GM12878 (cell line): ENCODE measurements around the gene IMP3.

Experiments
- JUNB ChIP-seq: IDR thresholded peaks from 2 replicates; pipeline ENCODE4 v1.6.1; 2016; ENCODE audit warnings: antibody characterized with exemption, mild to moderate bottlenecking
- POLR2A ChIP-seq: IDR thresholded peaks from 2 replicates; pipeline ENCODE4 v1.6.1; 2011; ENCODE audit warnings: low read depth, mild to moderate bottlenecking, low read length
- SMAD1 ChIP-seq: fragments of 450-650 bp; IDR thresholded peaks from 2 replicates; pipeline ENCODE4 v1.6.1; 2018; ENCODE audit warnings: mild to moderate bottlenecking, low read depth; ENCODE audit not compliant: partially characterized antibody
- SP1 ChIP-seq: IDR thresholded peaks from one replicate; pipeline ENCODE4 v1.6.1; 2011; ENCODE audit warnings: low read depth, low read length
- SUZ12 ChIP-seq: fragments of 200-600 bp; sonication (generic); IDR thresholded peaks from one replicate; pipeline ENCODE4 v1.6.1; 2018; ENCODE audit warnings: antibody characterized with exemption, mild to moderate bottlenecking; ENCODE audit not compliant: unreplicated experiment
- TCF3 ChIP-seq: IDR thresholded peaks from 2 replicates; pipeline ENCODE4 v1.6.1; 2012; ENCODE audit warnings: low read depth, mild to moderate bottlenecking, low read length, borderline replicate concordance; ENCODE audit not compliant: insufficient read depth
- YY1 ChIP-seq: IDR thresholded peaks from 2 replicates; pipeline ENCODE4 v1.6.1; 2011; ENCODE audit warnings: low read depth, mild to moderate bottlenecking, low read length
- TF ChIP-seq, protein P1 (sequence below): fragments of 150-350 bp; IDR thresholded peaks from 2 replicates; pipeline ENCODE4 v1.6.1; 2014; ENCODE audit warnings: mild to moderate bottlenecking, low read depth, low read length
- TF ChIP-seq, protein P2 (sequence below), 3 experiments: IDR thresholded peaks in 2 of 3; conservative IDR thresholded peaks in 1 of 3; 2 replicates each; pipeline ENCODE4 v1.5.1; 2011; ENCODE audit warnings: low read depth in 3 of 3, low read length in 3 of 3, mild to moderate bottlenecking in 3 of 3, control low read depth in 2 of 3, moderate library complexity in 2 of 3, inconsistent platforms in 1 of 3, mixed read lengths in 1 of 3; ENCODE audit not compliant: control insufficient read depth in 2 of 3, insufficient read depth in 1 of 3; ENCODE audit errors: extremely low read depth in 1 of 3
- TF ChIP-seq, protein P3 (sequence below): fragments of 450-650 bp; IDR thresholded peaks from 2 replicates; pipeline ENCODE4 v1.6.1; 2017; ENCODE audit warnings: borderline replicate concordance
- TF ChIP-seq, protein P4 (sequence below): IDR thresholded peaks from 2 replicates; pipeline ENCODE4 v1.6.1; 2011; ENCODE audit warnings: low read depth, low read length, improper control_type of control experiment, borderline replicate concordance

DNA sequence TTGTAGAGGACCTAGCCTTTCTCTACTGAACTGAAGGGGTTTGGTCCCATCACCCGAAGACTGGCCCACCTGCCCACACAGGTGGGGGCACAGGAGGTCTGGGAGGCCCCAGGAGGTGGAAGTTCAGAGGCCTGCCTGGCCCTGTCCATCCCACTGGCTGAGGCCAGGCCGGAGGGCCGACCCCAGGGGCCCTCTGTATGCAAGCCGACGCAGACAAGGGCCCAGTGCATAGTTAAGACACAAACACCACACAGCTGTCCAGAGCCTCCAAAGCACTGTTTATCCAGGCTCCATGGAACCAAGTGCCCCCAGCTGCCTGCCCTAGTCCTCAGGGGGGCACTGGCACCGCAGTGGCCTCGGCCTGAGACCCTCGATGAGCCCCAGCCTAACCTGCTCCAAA lies 34.3 kb upstream of the IMP3 start:
- TF ChIP-seq, protein P1, sequence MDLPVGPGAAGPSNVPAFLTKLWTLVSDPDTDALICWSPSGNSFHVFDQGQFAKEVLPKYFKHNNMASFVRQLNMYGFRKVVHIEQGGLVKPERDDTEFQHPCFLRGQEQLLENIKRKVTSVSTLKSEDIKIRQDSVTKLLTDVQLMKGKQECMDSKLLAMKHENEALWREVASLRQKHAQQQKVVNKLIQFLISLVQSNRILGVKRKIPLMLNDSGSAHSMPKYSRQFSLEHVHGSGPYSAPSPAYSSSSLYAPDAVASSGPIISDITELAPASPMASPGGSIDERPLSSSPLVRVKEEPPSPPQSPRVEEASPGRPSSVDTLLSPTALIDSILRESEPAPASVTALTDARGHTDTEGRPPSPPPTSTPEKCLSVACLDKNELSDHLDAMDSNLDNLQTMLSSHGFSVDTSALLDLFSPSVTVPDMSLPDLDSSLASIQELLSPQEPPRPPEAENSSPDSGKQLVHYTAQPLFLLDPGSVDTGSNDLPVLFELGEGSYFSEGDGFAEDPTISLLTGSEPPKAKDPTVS, result no peak
- no peak for TF ChIP-seq SUZ12
- TF ChIP-seq, protein P2, sequence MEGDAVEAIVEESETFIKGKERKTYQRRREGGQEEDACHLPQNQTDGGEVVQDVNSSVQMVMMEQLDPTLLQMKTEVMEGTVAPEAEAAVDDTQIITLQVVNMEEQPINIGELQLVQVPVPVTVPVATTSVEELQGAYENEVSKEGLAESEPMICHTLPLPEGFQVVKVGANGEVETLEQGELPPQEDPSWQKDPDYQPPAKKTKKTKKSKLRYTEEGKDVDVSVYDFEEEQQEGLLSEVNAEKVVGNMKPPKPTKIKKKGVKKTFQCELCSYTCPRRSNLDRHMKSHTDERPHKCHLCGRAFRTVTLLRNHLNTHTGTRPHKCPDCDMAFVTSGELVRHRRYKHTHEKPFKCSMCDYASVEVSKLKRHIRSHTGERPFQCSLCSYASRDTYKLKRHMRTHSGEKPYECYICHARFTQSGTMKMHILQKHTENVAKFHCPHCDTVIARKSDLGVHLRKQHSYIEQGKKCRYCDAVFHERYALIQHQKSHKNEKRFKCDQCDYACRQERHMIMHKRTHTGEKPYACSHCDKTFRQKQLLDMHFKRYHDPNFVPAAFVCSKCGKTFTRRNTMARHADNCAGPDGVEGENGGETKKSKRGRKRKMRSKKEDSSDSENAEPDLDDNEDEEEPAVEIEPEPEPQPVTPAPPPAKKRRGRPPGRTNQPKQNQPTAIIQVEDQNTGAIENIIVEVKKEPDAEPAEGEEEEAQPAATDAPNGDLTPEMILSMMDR (IDR thresholded peaks at IDR 0.05 in 2 of 3, conservative IDR thresholded peaks at IDR 0.05 in 1 of 3; ENCODE audit: control insufficient read depth in 2 of 3, extremely low read depth in 1 of 3, insufficient read depth in 1 of 3, low read depth in 3 of 3, low read length in 3 of 3), result no peak
- TF ChIP-seq YY1, result no peak
- no peak for TF ChIP-seq JUNB
- TF ChIP-seq TCF3, result no peak
- TF ChIP-seq, protein P3, sequence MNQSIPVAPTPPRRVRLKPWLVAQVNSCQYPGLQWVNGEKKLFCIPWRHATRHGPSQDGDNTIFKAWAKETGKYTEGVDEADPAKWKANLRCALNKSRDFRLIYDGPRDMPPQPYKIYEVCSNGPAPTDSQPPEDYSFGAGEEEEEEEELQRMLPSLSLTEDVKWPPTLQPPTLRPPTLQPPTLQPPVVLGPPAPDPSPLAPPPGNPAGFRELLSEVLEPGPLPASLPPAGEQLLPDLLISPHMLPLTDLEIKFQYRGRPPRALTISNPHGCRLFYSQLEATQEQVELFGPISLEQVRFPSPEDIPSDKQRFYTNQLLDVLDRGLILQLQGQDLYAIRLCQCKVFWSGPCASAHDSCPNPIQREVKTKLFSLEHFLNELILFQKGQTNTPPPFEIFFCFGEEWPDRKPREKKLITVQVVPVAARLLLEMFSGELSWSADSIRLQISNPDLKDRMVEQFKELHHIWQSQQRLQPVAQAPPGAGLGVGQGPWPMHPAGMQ, result no peak
- TF ChIP-seq, protein P4, sequence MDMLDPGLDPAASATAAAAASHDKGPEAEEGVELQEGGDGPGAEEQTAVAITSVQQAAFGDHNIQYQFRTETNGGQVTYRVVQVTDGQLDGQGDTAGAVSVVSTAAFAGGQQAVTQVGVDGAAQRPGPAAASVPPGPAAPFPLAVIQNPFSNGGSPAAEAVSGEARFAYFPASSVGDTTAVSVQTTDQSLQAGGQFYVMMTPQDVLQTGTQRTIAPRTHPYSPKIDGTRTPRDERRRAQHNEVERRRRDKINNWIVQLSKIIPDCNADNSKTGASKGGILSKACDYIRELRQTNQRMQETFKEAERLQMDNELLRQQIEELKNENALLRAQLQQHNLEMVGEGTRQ, result no peak
- no peak for TF ChIP-seq SMAD1
- TF ChIP-seq POLR2A, result no peak
- no peak for TF ChIP-seq SP1
